ENCODE results near the gene PCSK5.

DNA sequence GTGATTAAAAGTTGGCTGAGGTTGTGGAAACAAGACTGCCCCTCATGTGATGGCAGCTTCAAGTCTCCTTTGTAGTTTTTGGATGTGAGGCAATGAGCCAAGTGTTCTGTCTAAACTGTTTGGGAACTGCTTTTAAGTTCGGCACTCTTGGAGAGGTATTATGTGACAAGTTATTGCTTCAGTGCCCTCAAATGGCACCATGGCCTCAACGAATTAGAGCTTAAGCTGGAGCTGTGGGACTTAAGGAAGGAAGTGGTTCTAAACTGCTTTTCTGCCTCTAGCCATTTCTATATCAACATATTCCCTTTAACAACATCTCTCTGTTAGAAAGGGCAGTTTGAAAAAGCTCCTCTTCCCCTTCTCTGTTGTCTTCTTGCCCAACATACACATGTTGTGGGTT lies 276.1 kb downstream of the PCSK5 start:
- TF ChIP-seq, protein P1, sequence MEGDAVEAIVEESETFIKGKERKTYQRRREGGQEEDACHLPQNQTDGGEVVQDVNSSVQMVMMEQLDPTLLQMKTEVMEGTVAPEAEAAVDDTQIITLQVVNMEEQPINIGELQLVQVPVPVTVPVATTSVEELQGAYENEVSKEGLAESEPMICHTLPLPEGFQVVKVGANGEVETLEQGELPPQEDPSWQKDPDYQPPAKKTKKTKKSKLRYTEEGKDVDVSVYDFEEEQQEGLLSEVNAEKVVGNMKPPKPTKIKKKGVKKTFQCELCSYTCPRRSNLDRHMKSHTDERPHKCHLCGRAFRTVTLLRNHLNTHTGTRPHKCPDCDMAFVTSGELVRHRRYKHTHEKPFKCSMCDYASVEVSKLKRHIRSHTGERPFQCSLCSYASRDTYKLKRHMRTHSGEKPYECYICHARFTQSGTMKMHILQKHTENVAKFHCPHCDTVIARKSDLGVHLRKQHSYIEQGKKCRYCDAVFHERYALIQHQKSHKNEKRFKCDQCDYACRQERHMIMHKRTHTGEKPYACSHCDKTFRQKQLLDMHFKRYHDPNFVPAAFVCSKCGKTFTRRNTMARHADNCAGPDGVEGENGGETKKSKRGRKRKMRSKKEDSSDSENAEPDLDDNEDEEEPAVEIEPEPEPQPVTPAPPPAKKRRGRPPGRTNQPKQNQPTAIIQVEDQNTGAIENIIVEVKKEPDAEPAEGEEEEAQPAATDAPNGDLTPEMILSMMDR (IDR thresholded peaks at IDR 0.05; ENCODE audit: borderline replicate concordance, extremely low read depth, low read length, poor library complexity, severe bottlenecking), result no peak
- TF ChIP-seq EZH2 (IDR thresholded peaks at IDR 0.05; ENCODE audit: borderline replicate concordance, low read depth, low read length, severe bottlenecking), result no peak

All from DND-41 (cell line).